ENCODE results near the gene CORO1C. TPM values are rescaled to one million over a fixed set of nuclear protein-coding genes. Genes with fewer than 3 reads are reported as not detected.

Gene CORO1C
- total RNA-seq, 1 donor from 2014 or later = 391 TPM

DNA sequence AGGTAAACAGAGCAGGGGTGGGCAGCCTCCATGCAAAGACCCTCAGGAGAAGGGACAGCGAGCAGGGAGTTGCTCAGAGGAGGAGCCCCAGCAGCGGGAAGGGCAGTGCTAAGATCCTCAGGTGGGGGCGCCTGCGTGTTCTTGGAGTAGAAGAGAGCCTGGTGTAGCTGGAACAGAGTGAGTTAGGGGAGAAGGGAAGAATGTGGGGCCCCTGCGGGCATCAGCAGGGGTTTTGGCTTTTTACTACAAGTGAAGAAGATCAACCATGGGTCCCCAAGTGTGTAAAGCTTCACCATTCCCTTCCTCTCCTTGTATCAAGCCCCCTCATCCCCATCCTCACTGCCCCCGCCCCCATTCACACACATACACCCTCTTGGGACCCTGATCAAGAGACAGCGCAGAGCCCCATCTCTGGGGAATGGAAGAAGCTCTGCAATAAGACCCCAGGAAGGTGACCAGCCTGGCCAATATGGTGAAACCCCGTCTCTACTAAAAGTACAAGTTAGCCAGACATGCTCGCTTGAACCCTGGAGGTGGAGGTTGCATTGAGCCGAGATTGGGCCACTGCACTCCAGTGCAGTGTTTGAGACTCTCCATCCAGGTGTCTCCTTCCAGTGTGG lies 123.2 kb downstream of the CORO1C start:
- no peak overlapping the region for H3K27ac ChIP-seq (ENCODE audit: low read depth, low read length)
- no peaks in the 10 kb centered on the region for H4K20me1 ChIP-seq (ENCODE audit: insufficient read depth, low read length)
- H3K79me2 ChIP-seq (ENCODE audit: insufficient read depth, low read length) = no peaks in the 10 kb centered on the region
- H3K4me3 ChIP-seq (ENCODE audit: insufficient read depth, low read depth, low read length) = no peak overlapping the region
- peaks cover 5% of the 10 kb centered on the region for H3K27me3 Mint-ChIP-seq (ENCODE audit: low read depth, unreplicated experiment)
- no peaks in the 10 kb centered on the region for H3K9me3 Mint-ChIP-seq (ENCODE audit: unreplicated experiment)
- H3K9me3 ChIP-seq (ENCODE audit: insufficient read depth, low read depth, low read length) = no peaks in the 10 kb centered on the region
- TF ChIP-seq EZH2 (IDR thresholded peaks at IDR 0.05; ENCODE audit: insufficient read depth, low read length) = no peak
- TF ChIP-seq, protein P1, sequence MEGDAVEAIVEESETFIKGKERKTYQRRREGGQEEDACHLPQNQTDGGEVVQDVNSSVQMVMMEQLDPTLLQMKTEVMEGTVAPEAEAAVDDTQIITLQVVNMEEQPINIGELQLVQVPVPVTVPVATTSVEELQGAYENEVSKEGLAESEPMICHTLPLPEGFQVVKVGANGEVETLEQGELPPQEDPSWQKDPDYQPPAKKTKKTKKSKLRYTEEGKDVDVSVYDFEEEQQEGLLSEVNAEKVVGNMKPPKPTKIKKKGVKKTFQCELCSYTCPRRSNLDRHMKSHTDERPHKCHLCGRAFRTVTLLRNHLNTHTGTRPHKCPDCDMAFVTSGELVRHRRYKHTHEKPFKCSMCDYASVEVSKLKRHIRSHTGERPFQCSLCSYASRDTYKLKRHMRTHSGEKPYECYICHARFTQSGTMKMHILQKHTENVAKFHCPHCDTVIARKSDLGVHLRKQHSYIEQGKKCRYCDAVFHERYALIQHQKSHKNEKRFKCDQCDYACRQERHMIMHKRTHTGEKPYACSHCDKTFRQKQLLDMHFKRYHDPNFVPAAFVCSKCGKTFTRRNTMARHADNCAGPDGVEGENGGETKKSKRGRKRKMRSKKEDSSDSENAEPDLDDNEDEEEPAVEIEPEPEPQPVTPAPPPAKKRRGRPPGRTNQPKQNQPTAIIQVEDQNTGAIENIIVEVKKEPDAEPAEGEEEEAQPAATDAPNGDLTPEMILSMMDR (IDR thresholded peaks at IDR 0.05; ENCODE audit: insufficient read depth, low read depth, low read length) = no peak
- no peaks in the 10 kb centered on the region for H3K36me3 Mint-ChIP-seq (ENCODE audit: low read depth, unreplicated experiment)
- H3K9ac ChIP-seq (ENCODE audit: low read length) = no peak overlapping the region
- H3K27me3 ChIP-seq (ENCODE audit: insufficient read depth, low read length) = no peaks in the 10 kb centered on the region
- no peak overlapping the region for H3K4me2 ChIP-seq (ENCODE audit: low read length)
- no peaks in the 10 kb centered on the region for H3K36me3 ChIP-seq (ENCODE audit: insufficient read depth, low read length)
- DNase-seq (ENCODE audit: low read depth) = no peak
- no peak overlapping the region for H2AFZ ChIP-seq (ENCODE audit: low read depth, low read length)
- no peak overlapping the region for H3K4me3 Mint-ChIP-seq (ENCODE audit: unreplicated experiment)
- H3K4me1 ChIP-seq (ENCODE audit: insufficient read depth, low read length) = peaks cover 18% of the 10 kb centered on the region
- FAIRE-seq = no peak
- peaks cover 19% of the 10 kb centered on the region for H3K4me1 Mint-ChIP-seq (ENCODE audit: low read depth, unreplicated experiment)
- H3K27ac Mint-ChIP-seq (ENCODE audit: unreplicated experiment) = no peak overlapping the region

DNA sequence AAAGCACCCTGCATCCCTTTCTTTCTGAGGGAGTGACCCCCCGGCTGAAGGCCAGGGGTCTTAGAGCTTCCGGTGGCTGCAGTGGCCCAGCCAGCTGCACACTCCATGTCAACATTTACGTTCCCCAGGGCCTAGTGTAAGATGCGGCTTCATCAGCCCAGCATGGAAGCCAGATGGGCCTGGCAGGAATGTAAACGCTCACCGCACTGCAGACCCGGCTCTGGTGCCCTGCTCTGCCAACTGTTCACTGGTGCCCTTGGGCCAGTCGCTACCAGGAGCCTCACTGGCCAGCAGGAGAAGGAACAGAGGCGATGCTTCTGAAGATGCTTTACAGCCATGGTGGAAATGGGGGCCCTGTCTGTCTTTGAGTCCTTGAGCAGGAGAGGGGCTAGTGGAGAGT lies 124.8 kb downstream of the CORO1C start:
- no peak overlapping the region for H3K4me3 ChIP-seq (ENCODE audit: insufficient read depth, low read depth, low read length)
- no peak overlapping the region for H3K27ac ChIP-seq (ENCODE audit: low read depth, low read length)
- H3K4me3 Mint-ChIP-seq (ENCODE audit: unreplicated experiment) = no peak overlapping the region
- no peak overlapping the region for H3K27ac Mint-ChIP-seq (ENCODE audit: unreplicated experiment)
- H4K20me1 ChIP-seq (ENCODE audit: insufficient read depth, low read length) = no peaks in the 10 kb centered on the region
- FAIRE-seq (no peak), DNase-seq (ENCODE audit: low read depth) (no peak)
- TF ChIP-seq EZH2 (IDR thresholded peaks at IDR 0.05; ENCODE audit: insufficient read depth, low read length) = no peak
- TF ChIP-seq, protein P1 (IDR thresholded peaks at IDR 0.05; ENCODE audit: insufficient read depth, low read depth, low read length) = no peak
- peaks cover 10% of the 10 kb centered on the region for H3K4me1 ChIP-seq (ENCODE audit: insufficient read depth, low read length)
- peaks cover 8% of the 10 kb centered on the region for H3K4me1 Mint-ChIP-seq (ENCODE audit: low read depth, unreplicated experiment)
- no peaks in the 10 kb centered on the region for H3K79me2 ChIP-seq (ENCODE audit: insufficient read depth, low read length)
- no peak overlapping the region for H2AFZ ChIP-seq (ENCODE audit: low read depth, low read length)
- H3K36me3 Mint-ChIP-seq (ENCODE audit: low read depth, unreplicated experiment) = no peaks in the 10 kb centered on the region
- no peaks in the 10 kb centered on the region for H3K9me3 Mint-ChIP-seq (ENCODE audit: unreplicated experiment)
- no peaks in the 10 kb centered on the region for H3K27me3 ChIP-seq (ENCODE audit: insufficient read depth, low read length)
- no peaks in the 10 kb centered on the region for H3K9me3 ChIP-seq (ENCODE audit: insufficient read depth, low read depth, low read length)
- H3K9ac ChIP-seq (ENCODE audit: low read length) = no peak overlapping the region
- peaks cover 5% of the 10 kb centered on the region for H3K27me3 Mint-ChIP-seq (ENCODE audit: low read depth, unreplicated experiment)
- no peaks in the 10 kb centered on the region for H3K36me3 ChIP-seq (ENCODE audit: insufficient read depth, low read length)
- H3K4me2 ChIP-seq (ENCODE audit: low read length) = no peak overlapping the region

DNA sequence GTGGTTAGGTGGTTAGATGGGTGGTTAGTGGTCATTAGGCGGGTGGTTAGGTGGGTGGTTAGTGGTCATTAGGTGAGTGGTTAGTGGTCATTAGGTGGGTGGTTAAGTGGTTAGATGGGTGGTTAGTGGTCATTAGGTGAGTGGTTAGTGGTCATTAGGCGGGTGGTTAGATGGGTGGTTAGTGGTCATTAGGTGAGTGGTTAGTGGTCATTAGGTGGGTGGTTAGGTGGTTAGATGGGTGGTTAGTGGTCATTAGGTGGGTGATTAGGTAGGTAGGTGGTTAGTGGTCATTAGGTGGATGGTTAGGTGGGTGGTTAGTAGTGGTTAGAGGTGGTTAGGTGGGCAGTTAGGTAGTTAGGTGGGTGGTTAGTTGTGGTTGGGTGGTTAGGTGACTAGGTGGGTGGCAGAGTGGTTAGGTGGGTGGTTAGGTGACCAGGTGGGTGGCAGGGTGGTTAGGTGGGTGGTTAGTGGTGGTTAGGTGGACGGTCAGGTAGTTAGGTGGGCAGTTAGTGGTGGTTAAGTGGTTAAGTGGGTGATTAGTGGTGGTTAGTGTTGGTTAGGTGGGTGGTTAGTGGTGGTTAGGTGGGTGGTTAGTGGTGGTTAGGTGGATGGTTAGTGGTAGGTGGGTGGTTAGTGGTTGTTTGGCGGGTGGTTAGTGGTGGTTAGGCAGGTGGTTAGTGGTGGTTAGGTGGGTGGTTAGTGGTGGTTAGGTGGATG lies 125.5 kb downstream of the CORO1C start:
- no peak overlapping the region for H3K27ac Mint-ChIP-seq (ENCODE audit: unreplicated experiment)
- TF ChIP-seq, protein P1 (IDR thresholded peaks at IDR 0.05; ENCODE audit: insufficient read depth, low read depth, low read length) = no peak
- TF ChIP-seq EZH2 (IDR thresholded peaks at IDR 0.05; ENCODE audit: insufficient read depth, low read length) = no peak

More for the DNA sequence above, 125.5 kb downstream of the CORO1C start:
- no peaks in the 10 kb centered on the region for H3K9me3 Mint-ChIP-seq (ENCODE audit: unreplicated experiment)
- peaks cover 5% of the 10 kb centered on the region for H3K27me3 Mint-ChIP-seq (ENCODE audit: low read depth, unreplicated experiment)
- peaks cover 6% of the 10 kb centered on the region for H3K4me1 Mint-ChIP-seq (ENCODE audit: low read depth, unreplicated experiment)
- Histone ChIP-seq H3K79me2 (ENCODE audit: insufficient read depth, low read length) (no peaks in the 10 kb centered on the region), H3K4me1 (ENCODE audit: insufficient read depth, low read length) (peaks cover 10% of the 10 kb centered on the region), H3K9me3 (ENCODE audit: insufficient read depth, low read depth, low read length) (no peaks in the 10 kb centered on the region), H3K27ac (ENCODE audit: low read depth, low read length) (no peak overlapping the region), H3K4me3 (ENCODE audit: insufficient read depth, low read depth, low read length) (no peak overlapping the region), H3K27me3 (ENCODE audit: insufficient read depth, low read length) (no peaks in the 10 kb centered on the region), H3K9ac (ENCODE audit: low read length) (no peak overlapping the region), H3K4me2 (ENCODE audit: low read length) (no peak overlapping the region), H4K20me1 (ENCODE audit: insufficient read depth, low read length) (no peaks in the 10 kb centered on the region), H3K36me3 (ENCODE audit: insufficient read depth, low read length) (no peaks in the 10 kb centered on the region), H2AFZ (ENCODE audit: low read depth, low read length) (no peak overlapping the region)
- no peaks in the 10 kb centered on the region for H3K36me3 Mint-ChIP-seq (ENCODE audit: low read depth, unreplicated experiment)
- H3K4me3 Mint-ChIP-seq (ENCODE audit: unreplicated experiment) = no peak overlapping the region
- DNase-seq (ENCODE audit: low read depth) (no peak), FAIRE-seq (no peak)

All from astrocyte (in vitro differentiated cells and primary cell).